Measurements from ENCODE around the gene RBM20.

The RBM20 gene

DNA sequence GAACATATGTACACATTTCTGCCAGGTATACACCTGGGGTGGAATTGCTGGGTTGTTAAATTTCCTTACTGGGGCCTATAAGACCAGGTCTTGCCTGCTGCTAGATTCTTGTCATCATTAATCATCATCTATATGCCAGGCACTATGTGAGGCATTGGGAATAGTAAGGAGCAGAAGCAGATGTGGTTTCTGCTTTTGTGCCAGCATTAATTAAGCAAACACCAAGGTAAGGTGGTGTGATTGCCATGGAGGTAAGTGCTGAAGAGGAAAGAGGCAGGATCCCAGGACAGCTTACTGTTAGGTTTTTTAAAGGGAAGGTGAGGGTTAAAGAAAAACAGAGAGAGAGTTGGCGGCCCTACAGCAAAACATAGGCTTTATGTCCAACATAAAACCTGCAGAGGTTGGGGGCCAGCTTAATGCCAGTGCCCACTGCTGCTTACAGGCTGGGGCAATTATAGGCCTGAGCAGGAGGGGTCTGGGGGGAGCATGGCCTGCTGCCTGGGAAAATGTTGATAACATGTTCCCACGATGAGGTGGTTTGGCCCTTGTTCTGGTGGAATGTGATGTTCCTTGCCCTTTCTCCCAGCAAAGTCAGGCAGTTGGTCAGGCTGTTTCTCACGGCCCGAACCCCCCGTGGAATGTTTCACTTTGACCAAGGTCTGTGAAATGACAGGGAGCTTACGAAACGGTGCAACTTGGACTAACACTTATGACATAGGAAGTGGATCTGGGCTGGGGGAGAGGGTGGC, 93.9 kb downstream of the RBM20 start:
- TF ChIP-seq GATA3 (IDR thresholded peaks at IDR 0.05; ENCODE audit: low read depth, low read length) (no peak), GATA2 (IDR thresholded peaks at IDR 0.05; ENCODE audit: low read depth, low read length) (no peak)

- no peak for TF ChIP-seq GATA2 (IDR thresholded peaks at IDR 0.05; ENCODE audit: low read depth, low read length)
- no peak for TF ChIP-seq GATA3 (IDR thresholded peaks at IDR 0.05; ENCODE audit: low read depth, low read length)
Observed at GRCh38 chr10:110739811-110740271, 95.7 kb downstream of the RBM20 start.

GRCh38 chr10:110742801-110743200, 98.7 kb downstream of the RBM20 start:
- TF ChIP-seq GATA2 (IDR thresholded peaks at IDR 0.05; ENCODE audit: low read depth, low read length) (no peak), GATA3 (IDR thresholded peaks at IDR 0.05; ENCODE audit: low read depth, low read length) (no peak)

GRCh38 chr10:110744782-110745181, 100.6 kb downstream of the RBM20 start:
- TF ChIP-seq GATA2 (IDR thresholded peaks at IDR 0.05; ENCODE audit: low read depth, low read length): no peak
- no peak for TF ChIP-seq GATA3 (IDR thresholded peaks at IDR 0.05; ENCODE audit: low read depth, low read length)

GRCh38 chr10:110746254-110746826, 102.2 kb downstream of the RBM20 start:
- TF ChIP-seq GATA2 (IDR thresholded peaks at IDR 0.05; ENCODE audit: low read depth, low read length) (no peak), GATA3 (IDR thresholded peaks at IDR 0.05; ENCODE audit: low read depth, low read length) (no peak)

- TF ChIP-seq GATA3 (IDR thresholded peaks at IDR 0.05; ENCODE audit: low read depth, low read length): no peak
Observed at GRCh38 chr10:110746969-110747608, 103.0 kb downstream of the RBM20 start.

- TF ChIP-seq GATA3 (IDR thresholded peaks at IDR 0.05; ENCODE audit: low read depth, low read length) (no peak), GATA2 (IDR thresholded peaks at IDR 0.05; ENCODE audit: low read depth, low read length) (no peak)
Observed at GRCh38 chr10:110747609-110748464, 103.7 kb downstream of the RBM20 start.

DNA sequence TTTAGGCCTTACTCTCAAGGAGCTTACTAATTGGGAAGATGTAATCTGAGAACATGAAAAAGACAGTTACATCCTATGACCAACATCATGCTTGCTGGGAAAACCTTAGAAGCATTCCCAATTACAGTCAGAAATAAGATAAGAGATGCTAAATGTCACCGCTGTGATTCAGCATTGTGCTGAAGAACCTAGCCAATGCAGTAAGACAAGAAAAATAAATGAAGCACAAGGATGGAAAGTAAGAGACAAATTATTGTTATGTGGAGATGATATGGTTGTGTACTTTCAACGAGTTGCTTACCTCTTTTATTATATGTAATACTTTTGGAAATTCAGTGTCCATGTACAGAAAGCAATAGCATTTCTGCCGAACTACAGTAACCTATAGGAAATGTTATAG, 104.8 kb downstream of the RBM20 start:
- TF ChIP-seq GATA3 (IDR thresholded peaks at IDR 0.05; ENCODE audit: low read depth, low read length) (no peak), GATA2 (IDR thresholded peaks at IDR 0.05; ENCODE audit: low read depth, low read length) (no peak)

- TF ChIP-seq GATA3 (IDR thresholded peaks at IDR 0.05; ENCODE audit: low read depth, low read length): no peak
- no peak for TF ChIP-seq GATA2 (IDR thresholded peaks at IDR 0.05; ENCODE audit: low read depth, low read length)
Observed at GRCh38 chr10:110750931-110751330, 106.8 kb downstream of the RBM20 start.

GRCh38 chr10:110751850-110752249, 107.7 kb downstream of the RBM20 start:
- TF ChIP-seq GATA3 (IDR thresholded peaks at IDR 0.05; ENCODE audit: low read depth, low read length): no peak
- no peak for TF ChIP-seq GATA2 (IDR thresholded peaks at IDR 0.05; ENCODE audit: low read depth, low read length)

GRCh38 chr10:110753462-110753861, 109.3 kb downstream of the RBM20 start:
- TF ChIP-seq GATA3 (IDR thresholded peaks at IDR 0.05; ENCODE audit: low read depth, low read length): no peak
- no peak for TF ChIP-seq GATA2 (IDR thresholded peaks at IDR 0.05; ENCODE audit: low read depth, low read length)

DNA sequence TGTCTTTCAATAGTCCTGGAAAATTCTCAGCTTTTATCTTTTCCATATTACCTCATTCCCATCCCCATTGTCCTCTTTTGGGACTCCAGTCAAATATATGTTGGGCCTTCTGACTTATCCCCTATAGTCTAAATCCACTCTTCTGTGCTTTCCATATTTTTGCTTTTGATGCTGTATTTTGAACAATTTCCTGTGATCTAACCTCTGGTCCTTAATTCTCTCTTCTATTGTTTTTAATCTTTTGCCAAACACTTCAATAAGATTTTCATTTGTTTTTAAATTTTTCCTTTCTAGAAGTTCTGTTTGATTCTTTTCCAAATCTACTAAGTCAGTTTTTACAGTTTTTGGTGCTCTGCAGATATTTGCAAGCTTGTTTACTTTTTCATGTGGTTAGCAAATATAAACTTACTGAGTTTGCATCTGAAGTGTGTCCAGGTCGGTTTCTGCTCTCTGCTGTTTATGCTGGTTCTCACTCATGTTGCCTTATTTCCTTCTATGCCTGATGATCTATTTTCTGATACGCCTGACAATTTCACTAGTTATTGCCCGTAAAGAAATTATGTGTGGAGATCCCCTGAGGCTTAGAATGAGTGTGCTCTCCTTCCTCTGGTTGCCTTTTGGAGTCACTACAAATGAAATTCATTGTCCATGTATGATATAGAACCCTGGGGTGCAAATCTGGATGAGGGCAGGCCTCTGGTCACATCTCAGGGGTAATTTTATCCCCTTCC, 110.4 kb downstream of the RBM20 start:
- TF ChIP-seq GATA2 (IDR thresholded peaks at IDR 0.05; ENCODE audit: low read depth, low read length): no peak
- no peak for TF ChIP-seq GATA3 (IDR thresholded peaks at IDR 0.05; ENCODE audit: low read depth, low read length)

- TF ChIP-seq GATA3 (IDR thresholded peaks at IDR 0.05; ENCODE audit: low read depth, low read length): no peak
- TF ChIP-seq GATA2 (IDR thresholded peaks at IDR 0.05; ENCODE audit: low read depth, low read length): no peak
Observed at GRCh38 chr10:110755781-110756180, 111.6 kb downstream of the RBM20 start.
